Heart right ventricle (tissue), 16 donors: ENCODE measurements around the gene GSTT4. TPM values are rescaled to one million over a fixed set of nuclear protein-coding genes. Genes with fewer than 3 reads are reported as not detected.

ENCODE experiments used
- ATAC-seq, 8 donors: fragments of 200-7000 bp; cut with Tn5 transposase; one replicate each; pipeline ENCODE4 v1.9.1; 2020; ENCODE audit warnings: mild to moderate bottlenecking in 8 of 8, moderate library complexity in 8 of 8, moderate number of reproducible peaks in 1 of 8
- DNase-seq, 2 donors: peaks; one replicate each; pipeline ENCODE4 v3.0.0-alpha.2; 2020
- H3K27ac ChIP-seq, 10 donors: fragments of 200-600 bp; sonication (generic) in 2 of 10; one replicate each; pipeline versions ENCODE4 v1.5.0 to v1.8.0; 2020 to 2022; ENCODE audit warnings: mild to moderate bottlenecking in 3 of 10
- H3K27me3 ChIP-seq, 7 donors: fragments of 200-600 bp; one replicate each; pipeline ENCODE4 v1.8.0; 2021 to 2022; ENCODE audit warnings: mild to moderate bottlenecking in 2 of 7
- H3K36me3 ChIP-seq, 9 donors: fragments of 200-600 bp; sonication (generic) in 1 of 9; one replicate each; pipeline versions ENCODE4 v1.5.0 to v1.8.0; 2020 to 2022; ENCODE audit warnings: mild to moderate bottlenecking in 2 of 9
- H3K4me1 ChIP-seq, 9 donors: fragments of 200-600 bp; sonication (generic) in 1 of 9; one replicate each; pipeline versions ENCODE4 v1.5.0 to v1.8.0; 2020 to 2022; ENCODE audit warnings: mild to moderate bottlenecking in 4 of 9
- H3K4me3 ChIP-seq, 10 donors: fragments of 200-600 bp; sonication (generic) in 2 of 10; one replicate each; pipeline versions ENCODE4 v1.5.0 to v1.8.0; 2020 to 2022; ENCODE audit warnings: mild to moderate bottlenecking in 7 of 10, moderate library complexity in 2 of 10
- H3K9me3 ChIP-seq, 11 donors: fragments of 200-600 bp in 10 of 11; sonication (generic) in 2 of 11; one replicate each; pipeline versions ENCODE4 v1.5.0 to v1.8.0; 2013 to 2022; ENCODE audit warnings: mild to moderate bottlenecking in 2 of 11, control low read depth in 1 of 11, moderate library complexity in 1 of 11
- WGBS, 2 donors: extraction: QIAGEN DNeasy Blood & Tissue Kit; methylation state at CpG; one replicate each; pipeline ENCODE4 v1.1.7; 2013; ENCODE audit warnings: inconsistent platforms in 1 of 2; 5-methylcytosine and 5-hydroxymethylcytosine counted together
- intact Hi-C, 10 donors: fragments of 100-400 bp; cut with DNase I; formaldehyde crosslinking; loops; one replicate each; pipeline versions ENCODE4 v1.11.1 to v1.14.2; 2022
- polyA plus RNA-seq, 2 donors: library from polyadenylated mRNA; stranded (reverse); fragments of 200-250 nt; gene quantifications; one replicate each; pipeline ENCODE4 v1.2.3, GENCODE V29; 2013
- total RNA-seq, 10 donors: library from RNA; stranded (reverse); fragmentation: NEBNext Ultra II Directional in 3 of 10; extraction: Animal tissue kit (Norgen Biotek cat#: 25700) in 3 of 10; gene quantifications; one replicate each; pipeline versions ENCODE4 v1.2.1 to v1.2.4, GENCODE V29; 2021 to 2023
- TF ChIP-seq, protein P1 (sequence below), 9 donors: fragments of 200-600 bp; sonication (generic) in 2 of 9; IDR thresholded peaks; one replicate each; pipeline versions ENCODE4 v1.5.0 to v1.8.0; 2021 to 2022; ENCODE audit warnings: antibody characterized with exemption in 9 of 9, mild to moderate bottlenecking in 5 of 9, moderate library complexity in 1 of 9
- donor health status: Arrhythmogenic right ventricular cardiomyopathy.
- donor health status: ischemic (EF 13 %, LVEDD 7.1; RV severe dilation, severe dysfunction).
- donor health status: healthy with polysubstance abuse.
- donor health status: DM: no; HTN: yes; CAD: no.
- donor health status: DM: no; HTN: no; CAD: no.
- donor health status: ischemic (EF 25% LVEDD 6.9; RV normal size, moderate dysfunction).
- donor health status: ischemic (EF 25% LVEDD 5.7; RV mildly dilated, moderate dysfunction).
- donor health status: healthy.
- donor health status: DM: yes; HTN: yes; CAD: no.
- donor health status: Ischemic cardiomyopathy.
- donor health status: ischemic (EF 35%, LVEDD 5.7; RV mildly dilated, moderate dysfunction).
- donor health status: nonischemic (EF 11% LVEDD 7.7; RV severe dilation, severe dysfunction).
- donor health status: DM: yes; HTN: yes; CAD: no.
- donor health status: PGD.
- donor health status: ischemic (EF 29% LVEDD 5.4; RV normal size, mild dysfunction).
- donor health status: nonischemic (EF 23%, LVEDD 6.1; RV moderate dilation, normal function).

Gene GSTT4
- total and polyA plus RNA-seq, 12 donors: not detected

DNA sequence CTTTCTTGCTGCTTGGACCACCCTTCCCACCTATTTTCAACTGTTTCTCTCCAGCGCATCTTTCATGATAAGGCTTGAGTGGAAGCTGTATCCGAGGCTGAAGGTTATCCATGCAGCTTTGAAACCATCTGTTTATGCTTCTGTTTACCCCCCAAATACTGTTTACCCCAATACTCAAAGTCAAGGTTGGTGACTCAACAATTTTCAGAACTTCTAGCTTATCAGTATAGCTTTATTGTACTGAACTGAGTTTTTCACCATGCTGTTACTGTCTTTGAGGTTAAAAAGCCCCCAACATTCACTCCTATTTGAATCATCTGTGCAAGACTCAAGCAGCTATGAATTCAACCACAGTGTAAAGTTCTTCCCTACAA lies 4.8 kb upstream of the GSTT4 start:
- Histone ChIP-seq H3K27ac (no peak overlapping the region), H3K27me3 (no peaks in the 10 kb centered on the region), H3K4me1 (peaks cover 0 to 32% (median 24%) of the 10 kb centered on the region in 9 donors), H3K4me3 (no peak overlapping the region), H3K36me3 (peaks cover 0 to 5% (median 0%) of the 10 kb centered on the region in 9 donors), H3K9me3 (no peaks in the 10 kb centered on the region)
- DNase-seq (no peak), ATAC-seq (no peak)
- WGBS, 2 donors: 91 to 96% methylated on average over 2 of the region's 2 CpGs
- TF ChIP-seq, protein P1, sequence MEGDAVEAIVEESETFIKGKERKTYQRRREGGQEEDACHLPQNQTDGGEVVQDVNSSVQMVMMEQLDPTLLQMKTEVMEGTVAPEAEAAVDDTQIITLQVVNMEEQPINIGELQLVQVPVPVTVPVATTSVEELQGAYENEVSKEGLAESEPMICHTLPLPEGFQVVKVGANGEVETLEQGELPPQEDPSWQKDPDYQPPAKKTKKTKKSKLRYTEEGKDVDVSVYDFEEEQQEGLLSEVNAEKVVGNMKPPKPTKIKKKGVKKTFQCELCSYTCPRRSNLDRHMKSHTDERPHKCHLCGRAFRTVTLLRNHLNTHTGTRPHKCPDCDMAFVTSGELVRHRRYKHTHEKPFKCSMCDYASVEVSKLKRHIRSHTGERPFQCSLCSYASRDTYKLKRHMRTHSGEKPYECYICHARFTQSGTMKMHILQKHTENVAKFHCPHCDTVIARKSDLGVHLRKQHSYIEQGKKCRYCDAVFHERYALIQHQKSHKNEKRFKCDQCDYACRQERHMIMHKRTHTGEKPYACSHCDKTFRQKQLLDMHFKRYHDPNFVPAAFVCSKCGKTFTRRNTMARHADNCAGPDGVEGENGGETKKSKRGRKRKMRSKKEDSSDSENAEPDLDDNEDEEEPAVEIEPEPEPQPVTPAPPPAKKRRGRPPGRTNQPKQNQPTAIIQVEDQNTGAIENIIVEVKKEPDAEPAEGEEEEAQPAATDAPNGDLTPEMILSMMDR (IDR thresholded peaks at IDR 0.05): no peak
- intact Hi-C loops: loop anchor here in 1 of 10 donors (5.0 kb wide), 1 partner anchor 167 kb away; no protein-coding TSS in a partner anchor

DNA sequence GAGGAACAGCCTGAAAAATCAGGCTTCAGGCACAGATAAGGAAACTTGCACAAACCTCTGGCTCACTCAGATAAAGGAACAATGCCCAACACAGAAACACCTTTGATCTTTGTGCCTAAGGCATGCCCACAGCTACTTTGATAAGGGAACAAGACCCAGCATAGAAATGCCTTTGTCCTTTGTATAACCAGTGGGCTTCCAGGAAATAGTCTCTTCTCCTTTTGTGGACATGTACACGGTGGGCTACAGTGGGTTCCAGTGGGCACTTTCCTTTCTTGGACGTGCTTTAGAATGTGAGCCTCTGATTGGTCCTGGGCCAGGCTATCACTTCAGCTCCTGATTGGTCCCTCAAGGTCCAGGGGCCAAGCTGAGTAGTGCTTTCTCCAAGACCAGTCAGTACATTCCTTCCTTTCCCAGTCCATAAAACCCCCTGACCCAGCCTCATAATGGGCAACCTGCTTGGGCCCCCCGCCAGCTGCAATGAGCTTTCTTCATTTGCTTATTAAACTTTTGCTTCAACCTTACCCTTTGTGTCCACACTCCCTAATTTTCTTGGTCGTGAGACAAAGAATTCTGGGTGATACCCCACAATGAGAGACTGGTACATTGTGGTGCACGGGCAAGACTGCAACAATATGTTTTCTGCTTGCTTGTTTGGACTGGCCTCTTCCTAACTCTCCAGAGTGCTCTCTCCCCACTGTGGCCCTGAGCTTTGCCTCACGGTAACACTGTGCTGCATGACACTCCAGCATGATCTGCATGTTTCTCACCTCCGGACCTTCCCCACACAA lies 4.2 kb upstream of the GSTT4 start:
- Histone ChIP-seq H3K27ac (no peak overlapping the region), H3K36me3 (peaks cover 0 to 5% (median 0%) of the 10 kb centered on the region in 9 donors), H3K4me3 (no peak overlapping the region), H3K9me3 (no peaks in the 10 kb centered on the region), H3K27me3 (no peaks in the 10 kb centered on the region), H3K4me1 (peaks cover 0 to 34% (median 24%) of the 10 kb centered on the region in 9 donors)
- intact Hi-C loops: loop anchor here in 7 of 10 donors (5.0 to 10.0 kb wide), 4 partner anchors 72 to 168 kb away; no protein-coding TSS in a partner anchor
- no peak for DNase-seq
- TF ChIP-seq, protein P1 (IDR thresholded peaks at IDR 0.05): no peak
- 88 to 91% methylated on average over 7 of the region's 7 CpGs for WGBS, 2 donors
- no peak for ATAC-seq

DNA sequence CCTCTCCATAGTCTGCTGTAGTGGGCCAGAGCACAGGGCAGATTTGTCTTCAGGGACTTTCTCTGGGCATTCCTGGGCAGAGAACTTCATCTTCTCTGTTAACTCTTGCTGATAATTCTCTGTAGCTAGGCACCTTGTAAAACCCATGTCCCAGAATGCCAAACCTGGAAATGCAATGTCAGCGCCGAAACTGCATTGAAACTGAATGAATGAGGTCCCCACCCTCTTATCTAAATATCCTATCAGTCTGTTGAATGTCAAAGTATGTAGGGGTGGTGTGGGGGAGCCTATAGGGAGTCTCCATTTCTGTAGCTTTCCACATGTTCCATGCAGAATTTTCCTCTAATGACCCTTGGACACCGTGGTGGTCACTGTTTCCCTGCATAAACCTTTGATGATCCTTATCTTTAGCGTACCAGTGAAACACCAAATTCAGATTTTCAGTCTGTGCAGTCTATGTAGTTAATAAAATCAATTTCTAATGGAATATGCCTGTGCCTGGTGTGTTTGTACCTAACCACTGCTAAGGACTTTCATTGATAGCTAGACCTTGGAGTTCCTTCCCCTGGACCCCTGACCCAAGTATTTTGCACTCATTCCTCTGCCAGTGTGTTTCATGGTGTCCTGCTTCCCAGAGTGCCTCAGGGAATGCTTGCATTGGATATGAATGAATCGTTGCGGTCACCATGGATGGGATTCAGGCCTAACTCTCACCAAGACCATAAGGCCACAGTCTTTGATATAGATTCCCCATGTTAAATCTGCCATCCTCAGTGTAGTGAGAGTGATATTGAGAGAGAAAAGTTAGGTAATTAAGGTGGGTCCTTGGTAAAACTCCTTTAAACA lies 3.4 kb upstream of the GSTT4 start:
- no peak overlapping the region for H3K27ac ChIP-seq
- peaks cover 0 to 35% (median 24%) of the 10 kb centered on the region in 9 donors for H3K4me1 ChIP-seq
- 84 to 87% methylated on average over 6 of the region's 6 CpGs for WGBS, 2 donors
- no peak overlapping the region for H3K4me3 ChIP-seq
- TF ChIP-seq, protein P1 (IDR thresholded peaks at IDR 0.05): no peak
- no peaks in the 10 kb centered on the region for H3K36me3 ChIP-seq
- intact Hi-C loops: loop anchor here in 6 of 10 donors (5.0 to 10.0 kb wide), 3 partner anchors 71 to 166 kb away; no protein-coding TSS in a partner anchor
- no peak for DNase-seq
- H3K9me3 ChIP-seq: no peaks in the 10 kb centered on the region
- H3K27me3 ChIP-seq: no peaks in the 10 kb centered on the region
- no peak for ATAC-seq

DNA sequence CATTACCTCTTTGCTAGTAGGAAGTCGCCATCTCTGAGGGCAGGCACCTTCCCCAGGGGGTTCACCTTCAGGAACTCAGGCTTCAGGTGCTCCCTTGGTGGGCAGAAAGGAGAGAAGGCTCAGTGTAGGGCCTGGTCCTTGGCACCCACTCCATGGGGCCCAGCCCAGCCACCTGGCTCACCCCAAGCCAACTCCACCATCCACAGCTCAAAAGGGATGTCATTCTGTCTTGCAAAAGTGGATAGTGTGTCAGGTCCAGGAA lies 2.7 kb upstream of the GSTT4 start:
- 83 to 100% methylated on average over 1 of the region's 1 CpG for WGBS, 2 donors
- peaks cover 0 to 31% (median 24%) of the 10 kb centered on the region in 9 donors for H3K4me1 ChIP-seq
- DNase-seq (no peak), ATAC-seq (no peak)
- H3K4me3 ChIP-seq: no peak overlapping the region
- H3K27ac ChIP-seq: no peak overlapping the region
- H3K27me3 ChIP-seq: no peaks in the 10 kb centered on the region
- H3K9me3 ChIP-seq: no peaks in the 10 kb centered on the region
- intact Hi-C loops: loop anchor here in 6 of 10 donors (5.0 to 10.0 kb wide), 3 partner anchors 71 to 167 kb away; no protein-coding TSS in a partner anchor
- TF ChIP-seq, protein P1 (IDR thresholded peaks at IDR 0.05): no peak
- no peaks in the 10 kb centered on the region for H3K36me3 ChIP-seq
